COLO668 (cell line): ENCODE results near the gene GLRA2.
"Not testable (repeated sequence)": the region's sequence is repeated elsewhere in the genome, so short reads cannot be mapped to it uniquely, and the experiment has no call there.

Source experiments
- DNase-seq: peaks from one replicate; lab custom pipeline; 2025; ENCODE audit not compliant: unreplicated experiment; lab: John Stamatoyannopoulos, UW

GLRA2 gene

GRCh38 chrX:14590693-14591424, 61.5 kb downstream of the GLRA2 start:
- no peak for DNase-seq

- no peak for DNase-seq
These were observed 62.6 kb downstream of the GLRA2 start for GRCh38 chrX:14591976-14592375.

GRCh38 chrX:14594521-14594920, 65.2 kb downstream of the GLRA2 start:
- no peak for DNase-seq

- no peak for DNase-seq
These were observed 69.0 kb downstream of the GLRA2 start for GRCh38 chrX:14598330-14598729.

- DNase-seq = no peak
These were observed 78.2 kb downstream of the GLRA2 start for GRCh38 chrX:14607446-14607985.

- DNase-seq = not testable (repeated sequence)
These were observed 83.1 kb downstream of the GLRA2 start for GRCh38 chrX:14612450-14612849.

GRCh38 chrX:14616301-14616700, 87.0 kb downstream of the GLRA2 start:
- DNase-seq = no peak

GRCh38 chrX:14616836-14617235, 87.5 kb downstream of the GLRA2 start:
- DNase-seq = no peak

GRCh38 chrX:14618177-14618965, 89.0 kb downstream of the GLRA2 start:
- DNase-seq = no peak

- DNase-seq = no peak
These were observed 101.4 kb downstream of the GLRA2 start for GRCh38 chrX:14630733-14631132.

GRCh38 chrX:14641681-14642655, 112.6 kb downstream of the GLRA2 start:
- no peak for DNase-seq

GRCh38 chrX:14660970-14661369, 131.6 kb downstream of the GLRA2 start:
- no peak for DNase-seq

- no peak for DNase-seq
These were observed 141.5 kb downstream of the GLRA2 start for GRCh38 chrX:14670819-14671218.

- no peak for DNase-seq
These were observed 143.4 kb downstream of the GLRA2 start for GRCh38 chrX:14672611-14673172.

GRCh38 chrX:14673236-14673635, 143.9 kb downstream of the GLRA2 start:
- no peak for DNase-seq

GRCh38 chrX:14673764-14674163, 144.4 kb downstream of the GLRA2 start:
- peak; percentile 22 for DNase-seq

GRCh38 chrX:14675500-14675899, 146.2 kb downstream of the GLRA2 start:
- no peak for DNase-seq

- DNase-seq = no peak
These were observed 147.1 kb downstream of the GLRA2 start for GRCh38 chrX:14676431-14676830.

- DNase-seq = not testable (repeated sequence)
These were observed 159.0 kb downstream of the GLRA2 start for GRCh38 chrX:14688331-14688730.

GRCh38 chrX:14690553-14690952, 161.2 kb downstream of the GLRA2 start:
- DNase-seq = no peak

GRCh38 chrX:14694611-14695010, 165.3 kb downstream of the GLRA2 start:
- DNase-seq = no peak
